ENCODE measurements around the gene SNED1.

SNED1 gene

GRCh38 chr2:241087420-241088268 is 89.2 kb downstream of the SNED1 start:
- no peaks in the 10 kb centered on the region for H3K4me1 ChIP-seq (ENCODE audit: control insufficient read depth, low read length)
- no peak for TF ChIP-seq CTCF (IDR thresholded peaks at IDR 0.05; ENCODE audit: low read depth, low read length, poor library complexity, severe bottlenecking)
- TF ChIP-seq EZH2phosphoT487 (IDR thresholded peaks at IDR 0.05; ENCODE audit: borderline replicate concordance, low read length) = no peak
- H3K79me2 ChIP-seq (ENCODE audit: control insufficient read depth, low read length) = 0 out of 2 replicates have a peak, but pooled peaks cover 2% of the 10 kb centered on the region
- H3F3A ChIP-seq (ENCODE audit: control insufficient read depth, insufficient read depth) = peaks cover 9% of the 10 kb centered on the region
- no peak overlapping the region for H3K4me2 ChIP-seq (ENCODE audit: low read length)
- peaks cover 58% of the 10 kb centered on the region for H3K36me3 ChIP-seq (ENCODE audit: control insufficient read depth, low read length)
- no peaks in the 10 kb centered on the region for H3K27me3 ChIP-seq (ENCODE audit: control insufficient read depth, low read length)
- H3K27ac ChIP-seq (ENCODE audit: low read depth, low read length) = no peak overlapping the region
- H3K9me3 ChIP-seq (ENCODE audit: control insufficient read depth, insufficient read depth, low read length) = no peaks in the 10 kb centered on the region
- 0 out of 2 replicates have a peak, but pooled peaks cover 2% of the 10 kb centered on the region for H4K20me1 ChIP-seq (ENCODE audit: control insufficient read depth, insufficient read depth, low read depth, low read length)
- H3K9me2 ChIP-seq (replicated peaks; ENCODE audit: control insufficient read depth, low read length) = no peaks in the 10 kb centered on the region
- H3K4me3 ChIP-seq (ENCODE audit: low read length) = no peak overlapping the region

GRCh38 chr2:241088376-241088775 is 90.0 kb downstream of the SNED1 start:
- Histone ChIP-seq H3K9me3 (ENCODE audit: control insufficient read depth, insufficient read depth, low read length) (no peaks in the 10 kb centered on the region), H3K4me1 (ENCODE audit: control insufficient read depth, low read length) (no peaks in the 10 kb centered on the region), H3F3A (ENCODE audit: control insufficient read depth, insufficient read depth) (peaks cover 9% of the 10 kb centered on the region), H3K27ac (ENCODE audit: low read depth, low read length) (no peak overlapping the region), H3K79me2 (ENCODE audit: control insufficient read depth, low read length) (0 out of 2 replicates have a peak, but pooled peaks cover 2% of the 10 kb centered on the region), H3K27me3 (ENCODE audit: control insufficient read depth, low read length) (no peaks in the 10 kb centered on the region), H3K4me3 (ENCODE audit: low read length) (no peak overlapping the region), H3K36me3 (ENCODE audit: control insufficient read depth, low read length) (peaks cover 66% of the 10 kb centered on the region), H4K20me1 (ENCODE audit: control insufficient read depth, insufficient read depth, low read depth, low read length) (0 out of 2 replicates have a peak, but pooled peaks cover 2% of the 10 kb centered on the region), H3K9me2 (replicated peaks; ENCODE audit: control insufficient read depth, low read length) (no peaks in the 10 kb centered on the region), H3K4me2 (ENCODE audit: low read length) (no peak overlapping the region)
- TF ChIP-seq CTCF (IDR thresholded peaks at IDR 0.05; ENCODE audit: low read depth, low read length, poor library complexity, severe bottlenecking) = no peak

GRCh38 chr2:241088791-241089732 is 90.6 kb downstream of the SNED1 start:
- H4K20me1 ChIP-seq (ENCODE audit: control insufficient read depth, insufficient read depth, low read depth, low read length) = 0 out of 2 replicates have a peak, but pooled peaks cover 3% of the 10 kb centered on the region
- H3K4me1 ChIP-seq (ENCODE audit: control insufficient read depth, low read length) = no peaks in the 10 kb centered on the region
- no peak overlapping the region for H3K4me2 ChIP-seq (ENCODE audit: low read length)
- peaks cover 9% of the 10 kb centered on the region for H3F3A ChIP-seq (ENCODE audit: control insufficient read depth, insufficient read depth)
- no peaks in the 10 kb centered on the region for H3K27me3 ChIP-seq (ENCODE audit: control insufficient read depth, low read length)
- peaks cover 3% of the 10 kb centered on the region; the same call in 1 of the 2 replicates for H3K79me2 ChIP-seq (ENCODE audit: control insufficient read depth, low read length)
- no peaks in the 10 kb centered on the region for H3K9me3 ChIP-seq (ENCODE audit: control insufficient read depth, insufficient read depth, low read length)
- TF ChIP-seq EZH2phosphoT487 (IDR thresholded peaks at IDR 0.05; ENCODE audit: borderline replicate concordance, low read length) = no peak
- no peak for TF ChIP-seq CTCF (IDR thresholded peaks at IDR 0.05; ENCODE audit: low read depth, low read length, poor library complexity, severe bottlenecking)
- H3K4me3 ChIP-seq (ENCODE audit: low read length) = no peak overlapping the region
- no peak overlapping the region for H3K27ac ChIP-seq (ENCODE audit: low read depth, low read length)
- no peaks in the 10 kb centered on the region for H3K9me2 ChIP-seq (replicated peaks; ENCODE audit: control insufficient read depth, low read length)
- H3K36me3 ChIP-seq (ENCODE audit: control insufficient read depth, low read length) = peaks cover 73% of the 10 kb centered on the region

Data from DOHH2 (cell line).